ENCODE results near the gene KLHL40. TPM values are rescaled to one million over a fixed set of nuclear protein-coding genes. Genes with fewer than 3 reads are reported as not detected.
"Not testable (repeated sequence)": the region's sequence is repeated elsewhere in the genome, so short reads cannot be mapped to it uniquely, and the experiment has no call there.

Gene KLHL40
- total and polyA plus RNA-seq, 10 of the 15 experiments (the other 5 are each of a cell fraction or from before 2014, with no cell fraction given), result not detected

DNA sequence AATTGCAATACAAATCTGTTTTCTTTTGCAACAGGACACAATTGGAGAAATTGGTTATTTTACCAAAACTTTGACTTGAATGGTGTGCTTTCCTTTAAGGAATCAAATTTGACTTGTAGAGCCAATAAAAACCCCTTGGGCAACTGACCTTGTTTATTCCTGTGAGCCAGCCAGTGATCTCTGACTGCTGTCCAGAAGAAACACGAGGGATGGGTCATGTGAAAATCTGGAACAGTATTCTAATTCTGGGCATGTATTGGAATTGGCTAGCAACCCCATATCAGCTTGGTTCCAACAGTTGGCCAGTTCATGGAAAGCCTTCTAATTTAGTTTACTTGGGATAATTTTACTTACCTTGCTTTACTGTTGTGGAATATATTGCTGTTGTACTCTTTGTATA, 36.4 kb downstream of the KLHL40 start:
- BruUV-seq (replicated peaks), result no TSS peak
- TF ChIP-seq RFX5 (IDR thresholded peaks at IDR 0.05; ENCODE audit: low read depth, low read length), result no peak
- TF ChIP-seq SREBF2 (IDR thresholded peaks at IDR 0.05; ENCODE audit: low read length), result no peak
- TF ChIP-seq NRF1 (conservative IDR thresholded peaks at IDR 0.05; ENCODE audit: low read depth, low read length), result no peak
- no peak for TF ChIP-seq STAT1 (conservative IDR thresholded peaks at IDR 0.05)
- no peak for TF ChIP-seq TARDBP (IDR thresholded peaks at IDR 0.05; ENCODE audit: borderline replicate concordance)
- no peak for TF ChIP-seq NFXL1 (IDR thresholded peaks at IDR 0.05; ENCODE audit: borderline replicate concordance)
- TF ChIP-seq, protein P1, sequence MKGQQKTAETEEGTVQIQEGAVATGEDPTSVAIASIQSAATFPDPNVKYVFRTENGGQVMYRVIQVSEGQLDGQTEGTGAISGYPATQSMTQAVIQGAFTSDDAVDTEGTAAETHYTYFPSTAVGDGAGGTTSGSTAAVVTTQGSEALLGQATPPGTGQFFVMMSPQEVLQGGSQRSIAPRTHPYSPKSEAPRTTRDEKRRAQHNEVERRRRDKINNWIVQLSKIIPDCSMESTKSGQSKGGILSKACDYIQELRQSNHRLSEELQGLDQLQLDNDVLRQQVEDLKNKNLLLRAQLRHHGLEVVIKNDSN (IDR thresholded peaks at IDR 0.05; ENCODE audit: borderline replicate concordance, extremely low read length, insufficient read depth, low read depth, low read length), result no peak
- TF ChIP-seq ZNF384 (IDR thresholded peaks at IDR 0.05; ENCODE audit: borderline replicate concordance, low read depth, low read length), result no peak
- TF ChIP-seq IKZF2 (IDR thresholded peaks at IDR 0.05), result no peak
- no peak for TF ChIP-seq SPI1 (IDR thresholded peaks at IDR 0.05; ENCODE audit: borderline replicate concordance, insufficient read depth, low read depth, low read length)
- no peak for TF ChIP-seq RBBP5 (conservative IDR thresholded peaks at IDR 0.05)
- no peak for TF ChIP-seq PAX8 (IDR thresholded peaks at IDR 0.05)
- TF ChIP-seq GATAD2B (conservative IDR thresholded peaks at IDR 0.05; ENCODE audit: low read depth), result no peak
- no peak for TF ChIP-seq SRF (IDR thresholded peaks at IDR 0.05; ENCODE audit: low read depth in 2 of 2, low read length in 2 of 2)
- no peak for TF ChIP-seq SUZ12 (IDR thresholded peaks at IDR 0.05; ENCODE audit: unreplicated experiment)
- no peak for TF ChIP-seq TCF3 (IDR thresholded peaks at IDR 0.05; ENCODE audit: borderline replicate concordance, insufficient read depth, low read depth, low read length)
- TF ChIP-seq KLF5 (IDR thresholded peaks at IDR 0.05; ENCODE audit: partially characterized antibody), result no peak
- H3K4me2 ChIP-seq (ENCODE audit: control insufficient read depth, insufficient read depth), result no peak overlapping the region
- H4K20me1 ChIP-seq (ENCODE audit: control insufficient read depth, insufficient read depth), result no peaks in the 10 kb centered on the region
- DNase-seq (ENCODE audit: low read depth, low spot score), result no peak
- no peaks in the 10 kb centered on the region for H3K79me2 ChIP-seq (ENCODE audit: control insufficient read depth, insufficient read depth, low read length)
- ChIA-PET POLR2A (no interaction called here), RAD21 (ENCODE audit: unreplicated experiment) (no interaction called here), CTCF (no interaction called here), SMC1A (ENCODE audit: uncharacterized antibody, unreplicated experiment) (no interaction called here)
- FAIRE-seq, result no peak
- H3K9me3 ChIP-seq (replicated peaks; ENCODE audit: control insufficient read depth, insufficient read depth, low read length), result no peaks in the 10 kb centered on the region
- no peaks in the 10 kb centered on the region for H3K27me3 ChIP-seq (replicated peaks in 1 of 2; ENCODE audit: control insufficient read depth in 2 of 2, insufficient read depth in 2 of 2, low read length in 1 of 2)
- no peak overlapping the region for H2AFZ ChIP-seq (ENCODE audit: control insufficient read depth, low read depth, low read length)
- intact Hi-C loops (cut with micrococcal nuclease; ENCODE audit: unreplicated experiment), result no loop called here
- 0% methylated on average over 1 of the region's 1 CpG for WGBS (ENCODE audit: insufficient coverage, insufficient replicate concordance, low lambda C conversion rate, missing lambda C conversion rate)
- H3K9ac ChIP-seq (ENCODE audit: control insufficient read depth, insufficient read depth, low read length), result no peak overlapping the region
- in situ Hi-C loops (cut with MboI), result no loop called here
- ATAC-seq, result no peak
- no peaks in the 10 kb centered on the region for H3K4me1 ChIP-seq (ENCODE audit: control insufficient read depth, insufficient read depth, low read length)
- H3K36me3 ChIP-seq (ENCODE audit: control insufficient read depth in 2 of 2, insufficient read depth in 2 of 2, low read length in 1 of 2), result no peaks in the 10 kb centered on the region
- H3K4me3 ChIP-seq, result no peak overlapping the region
- no peak overlapping the region for H3K27ac ChIP-seq (ENCODE audit: control insufficient read depth, insufficient read depth)

DNA sequence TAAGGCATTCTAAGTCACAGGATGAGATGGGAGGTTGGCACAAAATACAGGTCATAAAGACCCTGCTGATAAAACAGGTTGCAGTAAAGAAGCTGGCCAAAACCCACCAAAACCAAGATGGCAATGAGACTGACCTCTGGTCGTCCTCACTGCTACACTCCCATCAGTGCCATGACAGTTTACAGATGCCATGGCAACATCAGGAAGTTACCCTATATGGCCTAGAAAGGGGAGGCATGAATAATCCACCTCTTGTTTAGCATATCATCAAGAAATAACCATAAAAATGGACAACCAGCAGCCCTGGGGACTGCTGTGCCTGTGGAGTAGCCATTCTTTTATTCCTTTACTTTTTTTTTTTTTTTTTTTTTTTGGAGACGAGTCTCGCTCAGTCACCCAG, 37.1 kb downstream of the KLHL40 start:
- FAIRE-seq; H4K20me1 ChIP-seq (ENCODE audit: control insufficient read depth, insufficient read depth); H3K4me2 ChIP-seq (ENCODE audit: control insufficient read depth, insufficient read depth); RAD21 ChIA-PET (ENCODE audit: unreplicated experiment); H3K27me3 ChIP-seq (replicated peaks in 1 of 2; ENCODE audit: control insufficient read depth in 2 of 2, insufficient read depth in 2 of 2, low read length in 1 of 2); H3K9me3 ChIP-seq (replicated peaks; ENCODE audit: control insufficient read depth, insufficient read depth, low read length); H3K79me2 ChIP-seq (ENCODE audit: control insufficient read depth, insufficient read depth, low read length); H3K27ac ChIP-seq (ENCODE audit: control insufficient read depth, insufficient read depth); intact Hi-C loops (cut with micrococcal nuclease; ENCODE audit: unreplicated experiment); ATAC-seq; in situ Hi-C loops (cut with MboI); H2AFZ ChIP-seq (ENCODE audit: control insufficient read depth, low read depth, low read length); H3K36me3 ChIP-seq (ENCODE audit: control insufficient read depth in 2 of 2, insufficient read depth in 2 of 2, low read length in 1 of 2); H3K9ac ChIP-seq (ENCODE audit: control insufficient read depth, insufficient read depth, low read length); SMC1A ChIA-PET (ENCODE audit: uncharacterized antibody, unreplicated experiment); H3K4me1 ChIP-seq (ENCODE audit: control insufficient read depth, insufficient read depth, low read length); BruUV-seq (replicated peaks); H3K4me3 ChIP-seq; DNase-seq (ENCODE audit: low read depth, low spot score): not testable (repeated sequence)
- CTCF ChIA-PET, result interaction anchor here (2.0 kb wide), 1 partner anchor 21 kb away, joined by 9 read pairs; no protein-coding TSS in a partner anchor
- 33% methylated on average over 1 of the region's 3 CpGs for WGBS (ENCODE audit: insufficient coverage, insufficient replicate concordance, low lambda C conversion rate, missing lambda C conversion rate)
- POLR2A ChIA-PET, result interaction anchor here (0.7 kb wide), 1 partner anchor 1082 kb away, joined by 5 read pairs; no protein-coding TSS in a partner anchor
